IPS DF 6.9 (cell line): ENCODE measurements around the gene BSND.

ENCODE experiments used
- DNase-seq: peaks from one replicate; pipeline ENCODE4 v3.0.0-alpha.2; 2013; ENCODE audit warnings: low read depth, low spot score
- H3K27ac ChIP-seq: one replicate; pipeline ENCODE4 v1.5.1; 2013; ENCODE audit warnings: low read length, control low read depth
- H3K27me3 ChIP-seq: 2 replicates; pipeline ENCODE4 v1.6.1; 2013; ENCODE audit warnings: mild to moderate bottlenecking, low read length; ENCODE audit not compliant: control insufficient read depth, insufficient read depth
- H3K36me3 ChIP-seq: 2 replicates; pipeline ENCODE4 v1.6.1; 2013; ENCODE audit warnings: low read length; ENCODE audit not compliant: control insufficient read depth, insufficient read depth
- H3K4me1 ChIP-seq: 2 replicates; pipeline ENCODE4 v1.6.1; 2013; ENCODE audit warnings: low read length; ENCODE audit not compliant: control insufficient read depth, insufficient read depth
- H3K4me3 ChIP-seq: 2 replicates; pipeline ENCODE4 v1.5.1; 2013; ENCODE audit warnings: mild to moderate bottlenecking, low read length
- H3K9me3 ChIP-seq: 2 replicates; pipeline ENCODE4 v1.6.1; 2013; ENCODE audit warnings: low read length, inconsistent platforms; ENCODE audit not compliant: control insufficient read depth, insufficient read depth
- WGBS: extraction: QIAGEN DNeasy Blood & Tissue Kit; methylation state at CpG from one replicate; pipeline ENCODE4 v1.1.7; 2013; ENCODE audit warnings: mixed read lengths, missing lambda C conversion rate; ENCODE audit not compliant: insufficient read length, insufficient coverage; 5-methylcytosine and 5-hydroxymethylcytosine counted together

The BSND gene

DNA sequence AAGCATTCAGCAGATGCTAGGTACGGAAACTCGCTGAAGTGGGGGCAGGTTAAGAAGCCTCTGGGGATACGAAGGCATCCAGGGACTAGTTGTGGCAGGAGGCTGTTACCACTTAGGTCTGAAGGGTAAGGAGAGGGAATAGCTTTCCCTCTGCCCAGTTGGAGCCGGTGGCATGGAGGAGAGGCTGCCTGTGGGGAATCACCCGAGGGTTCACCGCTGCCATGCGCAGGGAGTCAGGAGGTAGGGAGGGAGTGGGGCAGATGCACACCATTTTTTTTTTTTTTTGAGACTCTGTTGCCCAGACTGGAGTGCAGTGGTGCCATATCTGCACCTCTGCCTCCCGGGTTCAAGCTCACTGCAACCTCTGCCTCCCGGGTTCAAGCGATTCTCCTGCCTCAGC, 46.7 kb downstream of the BSND start:
- H3K27ac ChIP-seq = no peak overlapping the region
- peaks cover under 1% of the 10 kb centered on the region; the same call in 1 of the 2 replicates for H3K27me3 ChIP-seq
- H3K4me3 ChIP-seq = no peak overlapping the region
- H3K9me3 ChIP-seq = no peaks in the 10 kb centered on the region
- H3K36me3 ChIP-seq = peaks cover 7% of the 10 kb centered on the region; the same call in 1 of the 2 replicates
- no peak for DNase-seq
- no peaks in the 10 kb centered on the region; the same call in 1 of the 2 replicates for H3K4me1 ChIP-seq
- WGBS = no CpG with 5 or more reads among the region's 10 CpGs

DNA sequence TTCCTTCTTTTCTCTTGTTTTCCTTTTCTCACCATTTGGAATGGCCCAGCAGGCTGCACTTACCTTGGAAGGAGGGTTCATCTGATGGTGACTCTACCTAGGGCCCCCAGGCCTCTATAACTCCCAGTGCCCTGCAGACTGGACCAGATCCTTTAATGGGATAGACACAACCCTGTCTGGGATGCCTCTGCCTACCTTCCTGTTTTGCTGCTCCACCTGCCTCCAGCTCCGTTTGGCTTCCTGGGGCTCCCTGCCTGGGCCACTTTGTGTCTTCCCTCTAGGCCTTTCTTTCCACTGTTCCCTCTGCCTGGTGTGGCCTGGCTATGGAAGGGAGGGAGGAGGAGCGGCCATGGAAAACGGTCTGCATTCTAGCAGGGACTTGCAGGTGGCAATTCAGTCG, 48.1 kb downstream of the BSND start:
- H3K9me3 ChIP-seq = no peaks in the 10 kb centered on the region
- H3K4me3 ChIP-seq = no peak overlapping the region
- H3K27me3 ChIP-seq = no peaks in the 10 kb centered on the region
- no peak overlapping the region for H3K27ac ChIP-seq
- H3K4me1 ChIP-seq = no peaks in the 10 kb centered on the region
- WGBS = no CpG with 5 or more reads among the region's 4 CpGs
- no peak for DNase-seq
- peaks cover 12% of the 10 kb centered on the region; the same call in 1 of the 2 replicates for H3K36me3 ChIP-seq

DNA sequence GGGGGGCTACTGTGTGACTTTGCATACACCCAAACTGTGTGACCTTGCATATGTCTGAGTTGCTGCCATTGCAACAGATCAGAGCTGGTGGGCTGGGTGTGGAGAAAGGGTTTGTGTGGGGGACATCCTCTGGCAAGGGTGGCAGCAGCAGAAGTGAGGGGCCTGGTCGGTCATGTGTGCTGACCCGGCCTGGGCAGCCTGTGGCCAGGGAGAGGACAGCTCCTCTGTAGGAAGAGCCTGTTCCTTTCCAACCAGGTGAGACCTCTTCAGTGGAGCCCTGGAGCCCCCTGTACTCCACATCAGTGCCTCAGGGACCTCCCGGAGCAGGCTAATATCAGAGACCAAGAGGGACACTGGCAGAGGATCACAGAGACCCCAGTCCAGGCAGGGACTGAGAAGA, 48.9 kb downstream of the BSND start:
- no peaks in the 10 kb centered on the region for H3K27me3 ChIP-seq
- no peak overlapping the region for H3K4me3 ChIP-seq
- WGBS = no CpG with 5 or more reads among the region's 3 CpGs
- DNase-seq = no peak
- H3K4me1 ChIP-seq = no peaks in the 10 kb centered on the region
- H3K9me3 ChIP-seq = no peaks in the 10 kb centered on the region
- H3K36me3 ChIP-seq = peaks cover 17% of the 10 kb centered on the region; the same call in 1 of the 2 replicates
- no peak overlapping the region for H3K27ac ChIP-seq

DNA sequence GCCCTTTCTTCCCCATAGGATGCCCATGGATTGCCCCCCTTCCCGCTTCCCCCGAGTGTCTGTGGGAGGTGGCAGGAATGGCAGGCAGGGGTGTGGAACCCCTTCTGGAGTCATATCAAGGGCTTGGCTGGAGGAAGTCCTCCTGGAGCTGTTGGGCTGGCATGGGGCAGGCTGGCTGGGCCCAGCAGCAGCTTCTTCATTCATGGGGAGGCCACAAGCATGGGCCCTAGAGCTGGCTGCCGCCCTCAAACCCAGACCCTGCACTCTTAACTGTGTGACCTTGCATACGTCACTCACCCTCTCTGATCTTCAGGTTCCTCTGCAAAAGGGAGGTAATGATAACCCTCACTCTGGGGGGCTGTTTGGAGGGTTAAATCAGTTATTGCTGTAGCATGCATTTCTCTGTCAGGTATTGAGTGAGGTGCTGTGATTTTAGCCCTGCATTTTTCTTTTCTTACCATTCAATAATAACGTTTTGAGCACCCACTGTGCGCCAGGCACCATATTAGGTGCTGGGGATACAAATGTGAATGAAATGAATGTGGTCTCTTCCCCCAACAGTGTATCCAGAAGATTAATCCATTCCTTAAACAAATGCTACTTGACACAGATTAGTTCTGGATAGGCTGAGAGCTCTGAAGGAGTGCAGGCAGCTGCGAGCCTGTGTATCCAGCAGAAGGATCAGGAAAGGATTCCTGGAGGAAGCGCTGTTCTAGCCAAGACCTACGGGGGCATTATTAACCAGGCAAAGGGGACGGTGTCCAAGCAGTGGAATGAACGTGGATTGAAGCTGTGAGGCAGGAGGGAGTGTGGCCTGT, 49.9 kb downstream of the BSND start:
- H3K36me3 ChIP-seq = peaks cover 24% of the 10 kb centered on the region; the same call in 1 of the 2 replicates
- WGBS = no CpG with 5 or more reads among the region's 11 CpGs
- H3K27ac ChIP-seq = no peak overlapping the region
- H3K27me3 ChIP-seq = no peaks in the 10 kb centered on the region
- no peak for DNase-seq
- H3K4me3 ChIP-seq = no peak overlapping the region
- no peaks in the 10 kb centered on the region for H3K9me3 ChIP-seq
- H3K4me1 ChIP-seq = no peaks in the 10 kb centered on the region

DNA sequence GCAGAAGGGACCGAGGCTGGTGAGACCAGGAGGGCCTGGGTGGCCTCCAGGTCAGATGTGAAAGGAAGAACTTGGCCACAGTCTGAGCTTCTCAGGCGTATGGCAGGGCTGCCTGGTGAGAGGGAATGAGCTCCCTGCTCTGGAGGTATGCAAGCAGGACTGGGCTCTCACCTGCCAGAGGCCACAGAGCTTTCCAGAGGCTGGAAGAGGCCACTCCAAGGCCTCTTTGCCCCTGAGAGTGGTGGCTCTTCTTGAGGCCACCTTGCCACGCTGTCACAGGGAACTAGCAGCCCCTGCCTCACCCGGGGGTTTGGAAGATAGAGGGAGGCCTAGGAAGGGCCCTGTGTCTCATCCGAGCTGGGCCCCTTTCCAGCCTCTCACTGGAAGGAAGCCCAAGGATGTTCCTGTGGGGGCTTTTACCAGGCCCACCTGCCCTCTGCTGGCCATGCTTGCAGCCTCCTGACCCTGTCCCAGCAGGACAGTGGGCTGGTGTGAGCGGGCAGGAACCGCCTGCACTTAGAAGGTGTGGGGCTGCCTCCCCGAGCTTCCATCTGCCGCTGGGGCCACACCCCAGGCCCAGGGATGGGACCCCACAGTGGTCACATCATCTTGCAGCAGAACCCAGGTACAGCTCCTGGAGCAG, 50.7 kb downstream of the BSND start:
- Histone ChIP-seq H3K4me3 (no peak overlapping the region), H3K27ac (no peak overlapping the region), H3K9me3 (no peaks in the 10 kb centered on the region), H3K36me3 (peaks cover 27% of the 10 kb centered on the region; the same call in 1 of the 2 replicates), H3K4me1 (no peaks in the 10 kb centered on the region), H3K27me3 (no peaks in the 10 kb centered on the region)
- WGBS = no CpG with 5 or more reads among the region's 9 CpGs
- DNase-seq = no peak

DNA sequence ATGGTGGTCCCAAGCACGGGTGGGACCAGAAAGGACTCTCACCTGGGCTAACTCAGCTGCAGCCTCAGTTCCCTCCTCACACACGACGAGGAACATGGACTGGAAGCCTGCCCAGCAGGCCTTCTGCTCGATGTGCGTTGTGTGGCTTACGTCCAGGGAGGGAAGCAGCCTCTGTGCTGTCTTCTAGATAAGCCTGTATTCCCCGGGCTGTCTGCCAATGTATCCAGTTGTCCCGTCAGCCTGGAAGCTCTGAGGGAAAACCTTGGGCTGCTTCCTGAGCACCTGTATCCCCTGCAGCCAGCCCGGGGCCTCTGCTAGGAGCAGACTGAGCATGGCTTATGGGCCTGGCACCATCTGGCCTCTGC, 51.2 kb downstream of the BSND start:
- Histone ChIP-seq H3K36me3 (peaks cover 22% of the 10 kb centered on the region; the same call in 1 of the 2 replicates), H3K9me3 (no peaks in the 10 kb centered on the region), H3K4me1 (no peaks in the 10 kb centered on the region), H3K27ac (no peak overlapping the region), H3K27me3 (no peaks in the 10 kb centered on the region), H3K4me3 (no peak overlapping the region)
- no peak for DNase-seq
- WGBS = no CpG with 5 or more reads among the region's 9 CpGs

DNA sequence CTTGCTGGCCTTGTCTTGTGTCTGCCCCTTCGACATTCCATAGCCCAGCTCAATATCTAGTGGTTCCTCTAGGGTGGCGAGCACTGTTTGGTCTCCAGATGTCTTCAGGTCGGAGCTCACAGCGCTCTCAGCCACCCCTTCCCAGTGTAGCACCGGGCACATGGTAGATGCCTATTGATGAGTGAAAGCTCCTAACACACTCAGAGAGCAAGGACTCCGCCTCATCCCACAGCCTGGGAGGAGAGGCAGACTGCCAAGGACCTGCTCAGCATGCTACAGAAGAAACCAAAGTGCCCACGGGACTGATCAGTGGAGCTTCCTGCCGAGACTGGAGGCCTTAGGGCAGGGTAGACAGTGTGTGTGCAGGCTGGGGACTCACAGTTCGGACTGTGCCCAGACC, 51.5 kb downstream of the BSND start:
- H3K4me3 ChIP-seq = no peak overlapping the region
- H3K4me1 ChIP-seq = no peaks in the 10 kb centered on the region
- no peaks in the 10 kb centered on the region for H3K27me3 ChIP-seq
- no peak overlapping the region for H3K27ac ChIP-seq
- peaks cover 20% of the 10 kb centered on the region; the same call in 1 of the 2 replicates for H3K36me3 ChIP-seq
- no peaks in the 10 kb centered on the region for H3K9me3 ChIP-seq
- DNase-seq = no peak
- no CpG with 5 or more reads among the region's 9 CpGs for WGBS

DNA sequence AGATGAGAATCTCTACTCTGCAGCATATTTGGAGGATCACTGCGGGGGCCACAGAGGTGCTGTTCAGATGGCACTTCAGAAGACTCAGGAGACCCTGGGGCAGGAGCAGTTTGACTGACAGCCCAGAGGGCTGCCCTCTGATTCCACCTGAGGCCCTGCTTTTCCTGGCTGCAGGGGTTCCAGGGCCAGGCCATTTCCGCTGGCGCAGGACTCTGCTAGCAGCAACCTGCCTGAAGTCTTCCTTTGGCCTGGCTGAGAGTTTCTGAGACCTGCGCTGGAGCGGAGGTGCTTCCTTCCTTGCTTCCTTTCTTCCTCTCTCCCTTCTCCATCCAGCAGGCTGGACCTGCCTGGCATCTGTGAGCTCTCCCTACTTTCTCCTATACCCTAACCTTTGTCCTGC, 52.4 kb downstream of the BSND start:
- Histone ChIP-seq H3K4me3 (no peak overlapping the region), H3K27me3 (no peaks in the 10 kb centered on the region), H3K36me3 (peaks cover 20% of the 10 kb centered on the region; the same call in 1 of the 2 replicates), H3K9me3 (no peaks in the 10 kb centered on the region), H3K4me1 (no peaks in the 10 kb centered on the region), H3K27ac (no peak overlapping the region)
- no peak for DNase-seq
- WGBS = no CpG with 5 or more reads among the region's 5 CpGs

DNA sequence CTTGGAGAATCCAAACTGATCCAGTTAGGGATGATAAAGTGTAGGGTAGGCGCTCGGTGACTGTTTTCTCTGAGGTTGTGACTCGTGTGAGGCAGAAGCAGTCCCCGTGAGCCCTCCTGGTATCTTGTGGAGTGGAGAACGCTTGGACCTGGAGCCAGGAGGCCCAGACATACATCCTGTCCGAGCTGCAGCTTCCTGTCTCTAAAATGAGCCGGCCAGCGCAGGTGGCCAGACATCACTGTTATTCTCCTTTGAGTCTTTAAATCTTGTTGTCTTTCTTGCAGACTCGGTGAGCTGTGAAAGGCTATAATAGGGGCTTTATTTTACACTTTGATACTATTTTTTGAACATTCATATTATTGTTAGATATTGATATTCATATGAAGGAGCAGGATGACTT, 52.9 kb downstream of the BSND start:
- no peak for DNase-seq
- H3K4me3 ChIP-seq = no peak overlapping the region
- no peaks in the 10 kb centered on the region for H3K9me3 ChIP-seq
- no CpG with 5 or more reads among the region's 9 CpGs for WGBS
- peaks cover 24% of the 10 kb centered on the region; the same call in 1 of the 2 replicates for H3K36me3 ChIP-seq
- H3K27me3 ChIP-seq = no peaks in the 10 kb centered on the region
- no peak overlapping the region for H3K27ac ChIP-seq
- no peaks in the 10 kb centered on the region for H3K4me1 ChIP-seq

DNA sequence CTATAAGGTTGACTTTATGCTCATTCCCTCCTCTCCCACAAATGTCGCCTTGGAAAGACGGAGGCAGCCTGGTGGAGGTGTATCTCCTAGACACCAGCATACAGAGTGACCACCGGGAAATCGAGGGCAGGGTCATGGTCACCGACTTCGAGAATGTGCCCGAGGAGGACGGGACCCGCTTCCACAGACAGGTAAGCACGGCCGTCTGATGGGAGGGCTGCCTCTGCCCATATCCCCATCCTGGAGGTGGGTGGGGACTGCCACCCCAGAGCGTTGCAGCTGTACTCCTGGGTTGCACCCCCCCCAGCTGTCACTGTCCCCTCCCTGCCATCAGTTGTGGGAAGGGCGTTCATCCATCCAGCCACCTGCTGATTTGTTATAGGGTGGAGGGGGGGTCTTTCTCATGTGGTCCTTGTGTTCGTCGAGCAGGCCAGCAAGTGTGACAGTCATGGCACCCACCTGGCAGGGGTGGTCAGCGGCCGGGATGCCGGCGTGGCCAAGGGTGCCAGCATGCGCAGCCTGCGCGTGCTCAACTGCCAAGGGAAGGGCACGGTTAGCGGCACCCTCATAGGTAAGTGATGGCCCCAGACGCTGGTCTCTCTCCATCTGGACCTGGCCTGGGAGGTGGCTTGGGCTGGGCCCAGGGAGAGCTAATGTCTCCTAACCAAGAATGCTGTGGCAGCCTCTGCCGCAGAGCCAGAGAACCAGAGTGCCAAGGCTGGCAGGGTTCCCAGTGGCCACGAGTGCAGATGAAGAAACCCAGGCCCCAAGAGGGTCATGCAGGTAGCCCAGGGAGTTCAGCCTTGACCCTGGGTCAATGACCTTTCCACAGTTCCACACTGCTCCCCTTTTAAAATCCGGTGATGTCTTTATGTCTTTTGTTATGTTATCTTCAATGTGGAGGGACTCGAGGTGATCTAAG, 53.7 kb downstream of the BSND start:
- WGBS = no CpG with 5 or more reads among the region's 29 CpGs
- no peak overlapping the region for H3K4me3 ChIP-seq
- no peaks in the 10 kb centered on the region for H3K27me3 ChIP-seq
- H3K36me3 ChIP-seq = peaks cover 28% of the 10 kb centered on the region; the same call in 1 of the 2 replicates
- no peak overlapping the region for H3K27ac ChIP-seq
- no peaks in the 10 kb centered on the region for H3K9me3 ChIP-seq
- DNase-seq = no peak
- H3K4me1 ChIP-seq = no peaks in the 10 kb centered on the region
